HL-60 (cell line): ENCODE data around the gene TAAR8.

Source experiments
- DNase-seq, 2 experiments: peaks; one replicate each; pipeline ENCODE4 v3.0.0-alpha.2; 2010 to 2020; ENCODE audit warnings: low read depth in 1 of 2, low spot score in 1 of 2
- H3K27ac ChIP-seq: fragments of 250-450 bp; sonication (Bioruptor Pico); replicated peaks from 2 replicates; pipeline ENCODE4 v1.5.1; 2020; ENCODE audit warnings: mild to moderate bottlenecking, moderate library complexity
- H3K27me3 ChIP-seq: fragments of 250-450 bp; sonication (Bioruptor Pico); 2 replicates; pipeline ENCODE4 v1.5.1; 2021; ENCODE audit warnings: mild to moderate bottlenecking, moderate library complexity; ENCODE audit not compliant: insufficient read depth, poor library complexity, severe bottlenecking
- H3K4me3 ChIP-seq: replicated peaks from 2 replicates; pipeline ENCODE4 v1.5.1; 2011; ENCODE audit warnings: mild to moderate bottlenecking, control low read depth, low read length; ENCODE audit not compliant: insufficient read depth
- CTCF ChIP-seq: IDR thresholded peaks from one replicate; pipeline ENCODE4 v1.5.1; 2011; ENCODE audit warnings: low read length, control low read depth, inconsistent platforms; ENCODE audit not compliant: insufficient read depth
- GABPA ChIP-seq: IDR thresholded peaks from 2 replicates; pipeline ENCODE4 v1.6.1; 2012; ENCODE audit warnings: low read depth
- POLR2AphosphoS5 ChIP-seq: IDR thresholded peaks from 2 replicates; pipeline ENCODE4 v1.6.1; 2012; ENCODE audit warnings: low read depth
- REST ChIP-seq: IDR thresholded peaks from 2 replicates; pipeline ENCODE4 v1.6.1; 2012; ENCODE audit warnings: low read depth; ENCODE audit not compliant: insufficient replicate concordance
- SPI1 ChIP-seq: IDR thresholded peaks from 2 replicates; pipeline ENCODE4 v1.6.1; 2012; ENCODE audit warnings: low read depth, mild to moderate bottlenecking, borderline replicate concordance

The TAAR8 gene

GRCh38 chr6:132589454-132589853, 37.0 kb downstream of the TAAR8 start, which contains the start of gene TAAR5:
Gene TAAR5 (minus strand): TSS chr6:132589741. CDS start chr6:132589686, 55 bp downstream.
- TF ChIP-seq GABPA (no peak), SPI1 (no peak), REST (peak; percentile 40), CTCF (no peak)
- DNase-seq: no peak
- H3K27ac ChIP-seq: no peak within 1 kb of the TSS

GRCh38 chr6:132590362-132590761, 37.9 kb downstream of the TAAR8 start:
- no peak overlapping the region for H3K4me3 ChIP-seq
- TF ChIP-seq SPI1 (no peak), CTCF (no peak), REST (no peak), POLR2AphosphoS5 (no peak), GABPA (no peak)
- DNase-seq: no peak
- H3K27me3 ChIP-seq: peaks cover 6% of the 10 kb centered on the region
- no peak overlapping the region for H3K27ac ChIP-seq

More at GRCh38 chr6:132589454-132589853, 37.0 kb downstream of the TAAR8 start, which contains the start of gene TAAR5:
- Histone ChIP-seq H3K27me3 (peaks cover 7% of the 10 kb centered on the region), H3K4me3 (no peak within 1 kb of the TSS)

- peaks cover 5% of the 10 kb centered on the region for H3K27me3 ChIP-seq
- TF ChIP-seq GABPA (no peak), SPI1 (no peak), REST (no peak), CTCF (no peak), POLR2AphosphoS5 (no peak)
- no peak overlapping the region for H3K4me3 ChIP-seq
- no peak overlapping the region for H3K27ac ChIP-seq
- peak in 1 of 2 experiments; percentile 5 for DNase-seq
These were observed 40.4 kb downstream of the TAAR8 start for GRCh38 chr6:132592855-132593254.
